HG02610 (cell line): ENCODE results near the gene ZC3H12A.
A peak's percentile ranks its signal among the peaks of the same experiment; 100 is the strongest.

ENCODE experiments used
- ATAC-seq: cut with Tn5 transposase; IDR thresholded peaks from one replicate; pipeline ENCODE4 v1.9.1; 2021; ENCODE audit warnings: mild to moderate bottlenecking, moderate library complexity; ENCODE audit not compliant: unreplicated experiment

The ZC3H12A gene

GRCh38 chr1:37474046-37474696, at the start of gene ZC3H12A:
ZC3H12A (plus strand) TSS chr1:37474580; CDS start chr1:37475497, 917 bp downstream.
- ATAC-seq, result peak; percentile 54

GRCh38 chr1:37425221-37425620, 49.2 kb upstream of the ZC3H12A start:
- ATAC-seq, result no peak

- ATAC-seq, result no peak
These were observed 45.4 kb upstream of the ZC3H12A start for GRCh38 chr1:37429029-37429428.

GRCh38 chr1:37430103-37430985, 44.0 kb upstream of the ZC3H12A start:
- ATAC-seq, result no peak

GRCh38 chr1:37432716-37433115, 41.7 kb upstream of the ZC3H12A start:
- ATAC-seq, result no peak

GRCh38 chr1:37433171-37433570, 41.2 kb upstream of the ZC3H12A start:
- ATAC-seq, result no peak

- no peak for ATAC-seq
These were observed 39.8 kb upstream of the ZC3H12A start for GRCh38 chr1:37434292-37435225.

- no peak for ATAC-seq
These were observed 37.3 kb upstream of the ZC3H12A start for GRCh38 chr1:37437087-37437486.

- no peak for ATAC-seq
These were observed 36.1 kb upstream of the ZC3H12A start for GRCh38 chr1:37438037-37438868.

- ATAC-seq, result no peak
These were observed 35.5 kb upstream of the ZC3H12A start for GRCh38 chr1:37438869-37439343.

GRCh38 chr1:37439349-37439995, 34.9 kb upstream of the ZC3H12A start:
- ATAC-seq, result no peak

- no peak for ATAC-seq
These were observed 32.9 kb upstream of the ZC3H12A start for GRCh38 chr1:37441490-37441889.

- no peak for ATAC-seq
These were observed 32.2 kb upstream of the ZC3H12A start for GRCh38 chr1:37442139-37442538.

GRCh38 chr1:37442644-37443043, 31.7 kb upstream of the ZC3H12A start:
- ATAC-seq, result no peak

GRCh38 chr1:37446874-37447273, 27.5 kb upstream of the ZC3H12A start:
- ATAC-seq, result no peak

- ATAC-seq, result no peak
These were observed 26.2 kb upstream of the ZC3H12A start for GRCh38 chr1:37448185-37448584.

- ATAC-seq, result no peak
These were observed 25.5 kb upstream of the ZC3H12A start for GRCh38 chr1:37448691-37449417.

- ATAC-seq, result no peak
These were observed 24.4 kb upstream of the ZC3H12A start for GRCh38 chr1:37449936-37450335.

GRCh38 chr1:37452416-37452815, 22.0 kb upstream of the ZC3H12A start:
- no peak for ATAC-seq
